Measurements from ENCODE around the gene CEP78. TPM values are rescaled to one million over a fixed set of nuclear protein-coding genes. Genes with fewer than 3 reads are reported as not detected.
"Not testable (repeated sequence)": the region's sequence is repeated elsewhere in the genome, so short reads cannot be mapped to it uniquely, and the experiment has no call there.

Gene CEP78
- total RNA-seq, 1 donor from 2014 or later, result 9.3 TPM

- Histone ChIP-seq H3K4me3 (no peak overlapping the region), H3K4me1 (no peaks in the 10 kb centered on the region), H3K36me3 (no peaks in the 10 kb centered on the region), H3K9me3 (no peaks in the 10 kb centered on the region), H3K27me3 (no peaks in the 10 kb centered on the region), H3K27ac (no peak overlapping the region)
- TF ChIP-seq POLR2A (IDR thresholded peaks at IDR 0.05) (no peak), CTCF (IDR thresholded peaks at IDR 0.05) (no peak), POLR2AphosphoS5 (IDR thresholded peaks at IDR 0.05; ENCODE audit: insufficient read depth in 1 of 2, low read depth in 1 of 2) (no peak)
- intact Hi-C loops (cut with DNase I), result no loop called here
- no peak for DNase-seq (ENCODE audit: extremely low spot score in 2 of 2)
These were observed 43.9 kb upstream of the CEP78 start for GRCh38 chr9:78191931-78192330.

GRCh38 chr9:78196258-78196657, 39.6 kb upstream of the CEP78 start:
- TF ChIP-seq POLR2AphosphoS5 (IDR thresholded peaks at IDR 0.05; ENCODE audit: insufficient read depth in 1 of 2, low read depth in 1 of 2) (no peak), CTCF (IDR thresholded peaks at IDR 0.05) (no peak), POLR2A (IDR thresholded peaks at IDR 0.05) (no peak)
- Histone ChIP-seq H3K4me1 (no peaks in the 10 kb centered on the region), H3K36me3 (no peaks in the 10 kb centered on the region), H3K9me3 (no peaks in the 10 kb centered on the region), H3K27me3 (no peaks in the 10 kb centered on the region), H3K4me3 (no peak overlapping the region), H3K27ac (no peak overlapping the region)
- DNase-seq (ENCODE audit: extremely low spot score in 2 of 2), result no peak
- intact Hi-C loops (cut with DNase I), result no loop called here

- intact Hi-C loops (cut with DNase I); H3K9me3 ChIP-seq; H3K36me3 ChIP-seq; H3K27me3 ChIP-seq; H3K4me3 ChIP-seq; H3K27ac ChIP-seq; H3K4me1 ChIP-seq; DNase-seq (ENCODE audit: extremely low spot score in 2 of 2): not testable (repeated sequence)
These were observed 34.6 kb upstream of the CEP78 start for GRCh38 chr9:78201158-78201777.

- Histone ChIP-seq H3K27ac (no peak overlapping the region), H3K4me1 (no peaks in the 10 kb centered on the region), H3K27me3 (no peaks in the 10 kb centered on the region), H3K36me3 (no peaks in the 10 kb centered on the region), H3K4me3 (no peak overlapping the region), H3K9me3 (no peaks in the 10 kb centered on the region)
- DNase-seq (ENCODE audit: extremely low spot score in 2 of 2), result no peak
- TF ChIP-seq POLR2AphosphoS5 (IDR thresholded peaks at IDR 0.05; ENCODE audit: insufficient read depth in 1 of 2, low read depth in 1 of 2) (no peak), CTCF (IDR thresholded peaks at IDR 0.05) (no peak), POLR2A (IDR thresholded peaks at IDR 0.05) (no peak)
- intact Hi-C loops (cut with DNase I), result no loop called here
These were observed 28.6 kb upstream of the CEP78 start for GRCh38 chr9:78207319-78207718.

GRCh38 chr9:78207901-78208300, 28.0 kb upstream of the CEP78 start:
- no peaks in the 10 kb centered on the region for H3K27me3 ChIP-seq
- no peak for TF ChIP-seq POLR2A (IDR thresholded peaks at IDR 0.05)
- no peak for TF ChIP-seq POLR2AphosphoS5 (IDR thresholded peaks at IDR 0.05; ENCODE audit: insufficient read depth in 1 of 2, low read depth in 1 of 2)
- no peak for TF ChIP-seq CTCF (IDR thresholded peaks at IDR 0.05)
- H3K4me3 ChIP-seq, result no peak overlapping the region
- no peaks in the 10 kb centered on the region for H3K4me1 ChIP-seq
- DNase-seq (ENCODE audit: extremely low spot score in 2 of 2), result no peak
- H3K36me3 ChIP-seq, result no peaks in the 10 kb centered on the region
- no peak overlapping the region for H3K27ac ChIP-seq
- no peaks in the 10 kb centered on the region for H3K9me3 ChIP-seq
- intact Hi-C loops (cut with DNase I), result no loop called here
